NK-92 (cell line): ENCODE data around the gene HNF1B.
A peak's percentile ranks its signal among the peaks of the same experiment; 100 is the strongest.

ENCODE experiments used
- DNase-seq: peaks from one replicate; lab custom pipeline; 2025; ENCODE audit not compliant: unreplicated experiment; lab: John Stamatoyannopoulos, UW

The HNF1B gene

GRCh38 chr17:37674511-37674910, 70.3 kb downstream of the HNF1B start:
- no peak for DNase-seq

GRCh38 chr17:37673386-37673785, 71.5 kb downstream of the HNF1B start:
- no peak for DNase-seq

- DNase-seq, result no peak
These were observed 72.2 kb downstream of the HNF1B start for GRCh38 chr17:37672548-37673078.

- DNase-seq, result no peak
These were observed 72.9 kb downstream of the HNF1B start for GRCh38 chr17:37671824-37672547.

GRCh38 chr17:37671028-37671823, 73.6 kb downstream of the HNF1B start:
- DNase-seq, result no peak

GRCh38 chr17:37667039-37667438, 77.8 kb downstream of the HNF1B start:
- no peak for DNase-seq

- DNase-seq, result no peak
These were observed 80.6 kb downstream of the HNF1B start for GRCh38 chr17:37664214-37664613.

GRCh38 chr17:37662353-37662752, 82.5 kb downstream of the HNF1B start:
- no peak for DNase-seq

GRCh38 chr17:37661400-37662014, 83.4 kb downstream of the HNF1B start:
- DNase-seq, result no peak

- no peak for DNase-seq
These were observed 84.9 kb downstream of the HNF1B start for GRCh38 chr17:37659925-37660324.

- DNase-seq, result no peak
These were observed 87.7 kb downstream of the HNF1B start for GRCh38 chr17:37657202-37657601.

- no peak for DNase-seq
These were observed 93.0 kb downstream of the HNF1B start for GRCh38 chr17:37651849-37652248.

- no peak for DNase-seq
These were observed 94.3 kb downstream of the HNF1B start for GRCh38 chr17:37650419-37651003.

- DNase-seq, result no peak
These were observed 96.3 kb downstream of the HNF1B start for GRCh38 chr17:37648555-37648954.

- DNase-seq, result no peak
These were observed 97.0 kb downstream of the HNF1B start for GRCh38 chr17:37647856-37648255.

- no peak for DNase-seq
These were observed 101.0 kb downstream of the HNF1B start for GRCh38 chr17:37643869-37644268.

GRCh38 chr17:37643118-37643766, 101.6 kb downstream of the HNF1B start, which contains the start of gene DDX52:
DDX52 (minus strand) TSS chr17:37643446; CDS start chr17:37643420, 26 bp downstream.
- DNase-seq, result peak; percentile 24

- DNase-seq, result no peak
These were observed 102.2 kb downstream of the HNF1B start for GRCh38 chr17:37642681-37643080.

- no peak for DNase-seq
These were observed 104.8 kb downstream of the HNF1B start for GRCh38 chr17:37640015-37640414.

- no peak for DNase-seq
These were observed 106.9 kb downstream of the HNF1B start for GRCh38 chr17:37637956-37638355.
